ENCODE data around the gene TRA2A.

GRCh38 chr7:23462846-23463245, 68.9 kb downstream of the TRA2A start:
- TF ChIP-seq CTCF (conservative IDR thresholded peaks at IDR 0.05; ENCODE audit: low read length), result peak; percentile 58
- TF ChIP-seq EZH2phosphoT487 (IDR thresholded peaks at IDR 0.05; ENCODE audit: borderline replicate concordance), result no peak
